SK-N-SH (cell line): ENCODE measurements around the gene POM121L12.

Source experiments
- CTCF ChIP-seq: fragments of 200-600 bp; sonication (generic); IDR thresholded peaks from 2 replicates; pipeline ENCODE4 v1.6.1; 2017; ENCODE audit warnings: antibody characterized with exemption, mild to moderate bottlenecking, moderate library complexity
- EP300 ChIP-seq, 2 experiments: IDR thresholded peaks; 2 replicates each; pipeline versions ENCODE4 v1.4.0 to v1.6.1; 2012; ENCODE audit warnings: borderline replicate concordance in 1 of 2, low read depth in 1 of 2, low read length in 1 of 2
- FOXM1 ChIP-seq: IDR thresholded peaks from 2 replicates; pipeline ENCODE4 v1.4.0; 2012; ENCODE audit warnings: low read depth, mild to moderate bottlenecking
- JUND ChIP-seq: IDR thresholded peaks from 2 replicates; pipeline ENCODE4 v1.4.0; 2012
- POLR2AphosphoS5 ChIP-seq: IDR thresholded peaks from 2 replicates; pipeline ENCODE4 v1.6.1; 2012; ENCODE audit warnings: low read depth, low read length
- RAD21 ChIP-seq: IDR thresholded peaks from 2 replicates; pipeline ENCODE4 v1.6.1; 2012; ENCODE audit warnings: mild to moderate bottlenecking, low read length
- RCOR1 ChIP-seq: fragments of 150-350 bp; IDR thresholded peaks from 2 replicates; pipeline ENCODE4 v1.6.1; 2017; ENCODE audit warnings: antibody characterized with exemption, low read length
- REST ChIP-seq: IDR thresholded peaks from 2 replicates; pipeline ENCODE4 v1.6.1; 2012; ENCODE audit warnings: mild to moderate bottlenecking, low read depth, low read length, moderate library complexity
- RFX5 ChIP-seq: IDR thresholded peaks from 2 replicates; pipeline ENCODE4 v1.6.1; 2012; ENCODE audit warnings: mild to moderate bottlenecking, improper control_type of control experiment, low read length
- ZBTB33 ChIP-seq: IDR thresholded peaks from 2 replicates; pipeline ENCODE4 v1.4.0; 2012; ENCODE audit warnings: low read depth, borderline replicate concordance

DNA sequence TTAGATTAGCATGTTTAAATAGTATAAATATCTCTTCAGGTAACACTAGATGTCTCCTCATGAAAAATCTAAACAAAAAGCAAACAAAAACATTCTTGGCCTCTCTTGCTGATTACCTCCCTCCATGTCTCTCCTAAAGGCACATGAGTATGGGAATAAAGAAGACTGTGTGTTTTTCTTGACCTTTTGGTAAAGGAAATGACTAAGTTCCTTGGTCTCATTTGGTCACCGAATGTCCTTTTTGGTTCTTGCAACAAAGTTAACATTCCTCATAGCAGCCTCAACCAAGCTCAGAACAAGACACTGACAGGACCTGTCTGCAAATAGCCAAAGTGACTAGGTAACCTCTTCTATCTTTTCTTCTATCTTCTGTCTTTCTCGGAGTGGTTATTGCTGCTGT lies 35.5 kb downstream of the POM121L12 start:
- TF ChIP-seq JUND (no peak), POLR2AphosphoS5 (no peak), FOXM1 (no peak), RFX5 (no peak), REST (no peak), EP300 (IDR thresholded peaks at IDR 0.05; ENCODE audit: borderline replicate concordance in 1 of 2, low read depth in 1 of 2, low read length in 1 of 2) (no peak), RAD21 (no peak), ZBTB33 (no peak), RCOR1 (no peak), CTCF (no peak)
